Mucosa of stomach (tissue), 1 donor: ENCODE results near the gene ZBTB17.

Source experiments
- H3K27me3 ChIP-seq: one replicate; pipeline ENCODE4 v1.7.0; 2013; ENCODE audit warnings: mild to moderate bottlenecking, low read length; ENCODE audit not compliant: control insufficient read depth, insufficient read depth
- H3K36me3 ChIP-seq: one replicate; pipeline ENCODE4 v1.7.0; 2013; ENCODE audit warnings: low read length; ENCODE audit not compliant: control insufficient read depth, insufficient read depth
- H3K4me1 ChIP-seq: one replicate; pipeline ENCODE4 v1.7.0; 2013; ENCODE audit warnings: mild to moderate bottlenecking, low read length; ENCODE audit not compliant: control insufficient read depth, insufficient read depth
- H3K4me3 ChIP-seq: one replicate; pipeline ENCODE4 v1.7.0; 2013; ENCODE audit warnings: low read length
- H3K9ac ChIP-seq: one replicate; pipeline ENCODE4 v1.7.0; 2013; ENCODE audit warnings: mild to moderate bottlenecking, low read length, moderate library complexity
- H3K9me3 ChIP-seq: one replicate; pipeline ENCODE4 v1.7.0; 2013; ENCODE audit warnings: mild to moderate bottlenecking, low read length, moderate library complexity; ENCODE audit not compliant: control insufficient read depth
- donor health status: Pancreatic carcinoma.

The ZBTB17 gene

GRCh38 chr1:16015960-16016901 is 40.3 kb upstream of the ZBTB17 start:
- peaks cover 10% of the 10 kb centered on the region for H3K27me3 ChIP-seq
- H3K9me3 ChIP-seq: no peaks in the 10 kb centered on the region
- H3K9ac ChIP-seq: no peak overlapping the region
- peaks cover 29% of the 10 kb centered on the region for H3K4me1 ChIP-seq
- H3K4me3 ChIP-seq: no peak overlapping the region
- no peaks in the 10 kb centered on the region for H3K36me3 ChIP-seq

- H3K4me1 ChIP-seq: peaks cover 29% of the 10 kb centered on the region
- H3K4me3 ChIP-seq: no peak overlapping the region
- H3K9me3 ChIP-seq: no peaks in the 10 kb centered on the region
- no peaks in the 10 kb centered on the region for H3K36me3 ChIP-seq
- H3K9ac ChIP-seq: no peak overlapping the region
- H3K27me3 ChIP-seq: peaks cover 10% of the 10 kb centered on the region
Measured at GRCh38 chr1:16015491-16015890, 39.6 kb upstream of the ZBTB17 start.

- Histone ChIP-seq H3K9ac (no peak overlapping the region), H3K4me3 (no peak overlapping the region), H3K27me3 (peaks cover 5% of the 10 kb centered on the region), H3K36me3 (no peaks in the 10 kb centered on the region), H3K9me3 (no peaks in the 10 kb centered on the region), H3K4me1 (peaks cover 29% of the 10 kb centered on the region)
Measured at GRCh38 chr1:16014509-16015482, 38.9 kb upstream of the ZBTB17 start.

- H3K4me3 ChIP-seq: no peak overlapping the region
- H3K9ac ChIP-seq: no peak overlapping the region
- H3K4me1 ChIP-seq: peaks cover 29% of the 10 kb centered on the region
- no peaks in the 10 kb centered on the region for H3K36me3 ChIP-seq
- peaks cover 5% of the 10 kb centered on the region for H3K27me3 ChIP-seq
- no peaks in the 10 kb centered on the region for H3K9me3 ChIP-seq
Measured at GRCh38 chr1:16013908-16014258, 38.0 kb upstream of the ZBTB17 start.

- Histone ChIP-seq H3K27me3 (peaks cover 5% of the 10 kb centered on the region), H3K4me3 (no peak overlapping the region), H3K9me3 (no peaks in the 10 kb centered on the region), H3K36me3 (no peaks in the 10 kb centered on the region), H3K9ac (peak overlapping the region; percentile 59), H3K4me1 (peaks cover 27% of the 10 kb centered on the region)
Measured at GRCh38 chr1:16013220-16013907, 37.5 kb upstream of the ZBTB17 start.

- H3K9me3 ChIP-seq: no peaks in the 10 kb centered on the region
- peaks cover 20% of the 10 kb centered on the region for H3K4me1 ChIP-seq
- peaks cover 5% of the 10 kb centered on the region for H3K27me3 ChIP-seq
- H3K4me3 ChIP-seq: no peak overlapping the region
- H3K9ac ChIP-seq: peak overlapping the region; percentile 59
- no peaks in the 10 kb centered on the region for H3K36me3 ChIP-seq
Measured at GRCh38 chr1:16012590-16013219, 36.8 kb upstream of the ZBTB17 start.

- Histone ChIP-seq H3K27me3 (peaks cover 5% of the 10 kb centered on the region), H3K36me3 (no peaks in the 10 kb centered on the region), H3K4me3 (no peak overlapping the region), H3K4me1 (peaks cover 16% of the 10 kb centered on the region), H3K9ac (no peak overlapping the region), H3K9me3 (no peaks in the 10 kb centered on the region)
Measured at GRCh38 chr1:16011936-16012589, 36.2 kb upstream of the ZBTB17 start.

- Histone ChIP-seq H3K4me1 (peaks cover 16% of the 10 kb centered on the region), H3K4me3 (no peak overlapping the region), H3K9ac (no peak overlapping the region), H3K36me3 (no peaks in the 10 kb centered on the region), H3K27me3 (peaks cover 5% of the 10 kb centered on the region), H3K9me3 (no peaks in the 10 kb centered on the region)
Measured at GRCh38 chr1:16010837-16011236, 34.9 kb upstream of the ZBTB17 start.

- no peaks in the 10 kb centered on the region for H3K9me3 ChIP-seq
- H3K27me3 ChIP-seq: peaks cover 5% of the 10 kb centered on the region
- H3K9ac ChIP-seq: no peak overlapping the region
- no peaks in the 10 kb centered on the region for H3K36me3 ChIP-seq
- H3K4me3 ChIP-seq: no peak overlapping the region
- peaks cover 16% of the 10 kb centered on the region for H3K4me1 ChIP-seq
Measured at GRCh38 chr1:16009678-16010077, 33.8 kb upstream of the ZBTB17 start.

GRCh38 chr1:16009030-16009460 is 33.1 kb upstream of the ZBTB17 start:
- Histone ChIP-seq H3K4me3 (no peak overlapping the region), H3K36me3 (no peaks in the 10 kb centered on the region), H3K9me3 (no peaks in the 10 kb centered on the region), H3K4me1 (peaks cover 16% of the 10 kb centered on the region), H3K27me3 (peaks cover 5% of the 10 kb centered on the region), H3K9ac (no peak overlapping the region)
